Activated B cell treated with CpG ODN at 0.5 μM for 24 hours (primary cell): ENCODE results near the gene BCORL1. TPM values are rescaled to one million over a fixed set of nuclear protein-coding genes. Genes with fewer than 3 reads are reported as not detected.
A peak's percentile ranks its signal among the peaks of the same experiment; 100 is the strongest.

Source experiments
- ATAC-seq: fragments of 200-7000 bp; cut with Tn5 transposase; one replicate; pipeline ENCODE4 v1.10.0; 2021; ENCODE audit warnings: low read depth, mild to moderate bottlenecking, moderate library complexity
- CTCF ChIA-PET: fragments of 350-600 bp; sonication (Branson Sonifier 250); formaldehyde crosslinking; loops from one replicate; lab custom pipeline; 2021; ENCODE audit warnings: antibody characterized with exemption; lab: Charles Lee
- POLR2A ChIA-PET: fragments of 350-600 bp; sonication (Branson Sonifier 250); formaldehyde crosslinking; loops from one replicate; lab custom pipeline; 2021; ENCODE audit warnings: antibody characterized with exemption; lab: Charles Lee
- DNase-seq: peaks from one replicate; pipeline ENCODE4 v3.0.0; 2022
- H3K27ac Mint-ChIP-seq: one replicate; pipeline ENCODE4 v1.8.0; 2020; ENCODE audit warnings: mixed read lengths
- H3K27me3 Mint-ChIP-seq: one replicate; pipeline ENCODE4 v1.8.0; 2021; ENCODE audit warnings: mixed read lengths
- H3K36me3 Mint-ChIP-seq: one replicate; pipeline ENCODE4 v1.8.0; 2021; ENCODE audit warnings: low read depth, mixed read lengths
- H3K4me1 Mint-ChIP-seq: one replicate; pipeline ENCODE4 v1.8.0; 2021; ENCODE audit warnings: mixed read lengths
- H3K4me3 Mint-ChIP-seq: one replicate; pipeline ENCODE4 v1.8.0; 2020; ENCODE audit warnings: mild to moderate bottlenecking, mixed read lengths
- H3K9me3 Mint-ChIP-seq: one replicate; pipeline ENCODE4 v1.8.0; 2020; ENCODE audit warnings: mixed read lengths
- CTCF ChIP-seq: fragments of 200-600 bp; IDR thresholded peaks from one replicate; pipeline ENCODE4 v1.8.0; 2022; ENCODE audit warnings: antibody characterized with exemption, mild to moderate bottlenecking
- intact Hi-C: fragments of 100-400 bp; cut with micrococcal nuclease; formaldehyde crosslinking; loops from one replicate; pipeline ENCODE4 v1.15.1; 2024
- total RNA-seq: library from RNA; stranded (reverse); gene quantifications from 2 replicates; pipeline ENCODE4 v1.2.3, GENCODE V29; 2022

The BCORL1 gene
- total RNA-seq, 1 donor from 2014 or later: 8.0 TPM

DNA sequence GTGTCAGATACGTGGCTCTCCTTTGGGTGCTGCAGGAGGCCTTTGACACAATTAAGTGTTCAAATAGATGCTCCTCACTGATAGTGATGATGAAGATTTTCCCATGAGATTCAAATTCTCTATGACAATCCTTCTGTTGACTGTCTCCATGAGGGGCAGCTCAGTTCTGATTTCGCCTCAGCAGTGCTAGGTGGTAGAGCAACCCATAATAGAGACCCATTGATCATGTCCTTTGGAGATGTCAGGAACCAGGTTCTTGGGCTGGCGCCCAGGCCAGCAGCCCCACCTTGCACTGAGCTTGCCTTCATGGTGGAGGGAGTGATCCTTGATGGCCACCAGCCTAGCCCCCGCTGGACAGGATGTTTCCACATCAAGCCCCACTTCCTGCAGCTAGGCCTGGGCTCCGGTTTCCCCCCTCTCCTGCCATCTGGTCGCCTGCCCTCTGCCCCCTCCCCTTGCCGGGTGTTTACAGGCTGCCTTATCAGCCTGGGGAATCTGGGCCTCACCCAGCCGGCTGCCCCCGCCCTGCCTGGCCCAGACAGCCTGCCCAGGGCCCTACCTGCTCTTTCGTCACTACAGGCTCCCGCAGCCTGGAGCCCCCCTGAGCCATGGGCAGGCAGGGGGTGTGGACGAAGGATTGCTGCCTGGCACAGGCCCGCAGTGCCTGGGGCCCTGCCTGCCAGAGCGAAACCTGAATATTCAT, 115.2 kb downstream of the BCORL1 start:
- no peak for TF ChIP-seq CTCF
- Mint-ChIP-seq H3K27ac (no peak overlapping the region), H3K27me3 (no peaks in the 10 kb centered on the region), H3K4me1 (peaks cover 62% of the 10 kb centered on the region), H3K9me3 (no peaks in the 10 kb centered on the region), H3K4me3 (no peak overlapping the region), H3K36me3 (peaks cover 3% of the 10 kb centered on the region)
- POLR2A ChIA-PET: interaction anchor here (0.6 to 1.0 kb wide), 3 partner anchors 14 to 323 kb away, joined by 4 to 5 read pairs (median 4); no protein-coding TSS in a partner anchor
- CTCF ChIA-PET: interaction anchor here (2.3 kb wide), 1 partner anchor 17 kb away, joined by 7 read pairs; no protein-coding TSS in a partner anchor
- intact Hi-C loops: no loop called here
- no peak for DNase-seq
- ATAC-seq: no peak

DNA sequence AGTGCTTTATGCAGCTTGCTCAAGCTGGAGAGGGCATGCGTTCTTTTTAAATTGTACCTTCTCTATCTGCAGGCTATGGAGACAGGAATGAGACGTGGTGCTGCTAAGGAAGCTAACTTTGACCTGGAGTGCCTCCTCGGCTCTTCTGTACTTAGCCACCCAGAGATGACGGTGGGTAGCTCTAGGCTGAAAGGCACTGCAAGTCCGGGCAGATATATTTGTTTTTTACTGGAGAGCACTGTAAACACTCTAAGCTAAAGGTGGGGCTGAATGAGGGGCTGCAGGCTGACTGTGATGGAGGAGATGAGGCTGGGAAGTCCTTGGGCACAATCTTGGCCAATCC, 115.7 kb downstream of the BCORL1 start:
- ChIA-PET CTCF (interaction anchor here (2.3 kb wide), 1 partner anchor 18 kb away, joined by 7 read pairs; no protein-coding TSS in a partner anchor), POLR2A (interaction anchor here (0.6 to 1.0 kb wide), 2 partner anchors 14 to 324 kb away, joined by 4 read pairs; no protein-coding TSS in a partner anchor)
- Mint-ChIP-seq H3K27me3 (no peaks in the 10 kb centered on the region), H3K36me3 (peaks cover 3% of the 10 kb centered on the region), H3K4me1 (peaks cover 63% of the 10 kb centered on the region), H3K9me3 (no peaks in the 10 kb centered on the region), H3K4me3 (peak overlapping the region; percentile 28), H3K27ac (no peak overlapping the region)
- ATAC-seq: no peak
- TF ChIP-seq CTCF: no peak
- intact Hi-C loops: no loop called here
- DNase-seq: no peak

DNA sequence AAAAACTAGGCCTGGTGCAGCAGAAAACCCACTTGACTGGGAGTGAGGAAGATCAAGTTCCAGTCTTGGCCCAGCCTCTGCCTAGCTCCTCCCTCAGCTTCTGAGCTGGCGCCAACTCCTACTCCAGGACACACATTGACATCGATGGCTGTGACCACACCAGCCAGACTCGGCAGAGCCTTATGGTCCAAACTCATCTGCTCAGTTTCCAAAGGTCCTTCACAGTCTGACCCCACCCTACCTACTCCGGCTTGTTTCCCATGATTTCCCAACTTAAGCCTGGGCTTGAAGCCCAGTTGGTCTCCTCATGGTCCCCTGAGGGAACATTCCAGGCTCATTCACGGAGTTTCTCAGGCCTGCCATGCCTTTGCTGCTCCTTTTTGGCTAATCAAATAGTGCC, 117.7 kb downstream of the BCORL1 start:
- H3K4me1 Mint-ChIP-seq: peaks cover 63% of the 10 kb centered on the region
- no peak for ATAC-seq
- no peak overlapping the region for H3K4me3 Mint-ChIP-seq
- no peak for DNase-seq
- TF ChIP-seq CTCF: no peak
- intact Hi-C loops: no loop called here
- peak overlapping the region; percentile 18 for H3K27ac Mint-ChIP-seq
- no peaks in the 10 kb centered on the region for H3K9me3 Mint-ChIP-seq
- H3K27me3 Mint-ChIP-seq: no peaks in the 10 kb centered on the region
- POLR2A ChIA-PET: no interaction called here
- CTCF ChIA-PET: interaction anchor here (1.1 to 1.3 kb wide), 2 partner anchors 21 to 39 kb away, joined by 3 read pairs; no protein-coding TSS in a partner anchor
- H3K36me3 Mint-ChIP-seq: peaks cover 8% of the 10 kb centered on the region

DNA sequence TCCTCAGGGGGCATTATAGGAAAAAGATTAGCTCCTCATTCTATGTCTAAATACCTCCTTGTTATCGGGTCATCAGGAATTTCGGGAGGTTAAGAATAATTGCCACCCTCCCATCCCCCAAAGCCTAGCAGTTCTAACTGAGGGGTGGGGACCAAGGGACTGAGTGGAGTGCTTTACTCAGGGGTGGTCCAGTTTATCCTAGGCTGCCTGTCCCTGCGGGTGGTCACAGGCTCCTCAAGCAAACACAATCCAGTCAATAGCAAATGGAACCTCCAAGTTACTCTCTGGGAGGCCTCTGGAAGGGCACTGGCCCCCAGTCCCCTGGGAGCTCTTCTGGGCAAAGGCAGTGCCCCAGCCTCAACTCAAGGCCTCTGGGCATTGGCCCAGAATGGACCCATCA, 121.2 kb downstream of the BCORL1 start:
- intact Hi-C loops: no loop called here
- Mint-ChIP-seq H3K4me3 (no peak overlapping the region), H3K27me3 (no peaks in the 10 kb centered on the region), H3K9me3 (no peaks in the 10 kb centered on the region), H3K36me3 (peaks cover 14% of the 10 kb centered on the region), H3K27ac (no peak overlapping the region), H3K4me1 (peaks cover 73% of the 10 kb centered on the region)
- CTCF ChIA-PET: no interaction called here
- no peak for TF ChIP-seq CTCF
- DNase-seq: no peak
- no peak for ATAC-seq
- POLR2A ChIA-PET: interaction anchor here (0.8 kb wide), 1 partner anchor 19 kb away, joined by 3 read pairs; no protein-coding TSS in a partner anchor

DNA sequence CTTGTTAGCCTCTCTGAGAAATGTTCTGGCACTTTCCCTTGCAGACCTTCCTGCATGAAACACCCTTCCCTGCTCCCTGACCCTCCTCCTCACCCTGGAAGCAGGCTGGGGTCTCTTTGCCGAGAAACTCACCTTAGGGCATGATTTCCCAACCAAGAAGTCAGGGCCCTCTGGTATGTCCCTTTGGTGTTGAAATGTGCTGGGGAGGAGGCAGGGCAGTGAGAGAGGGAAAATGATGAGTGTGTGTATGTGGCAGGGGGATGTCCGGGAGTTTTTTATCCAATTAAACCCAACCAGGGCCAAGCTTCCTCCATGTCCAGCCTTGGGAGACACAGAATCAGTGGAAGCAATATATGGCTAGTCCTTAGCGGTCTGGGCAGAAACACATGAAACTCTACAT, 122.8 kb downstream of the BCORL1 start:
- intact Hi-C loops: loop anchor here (5.0 kb wide), 1 partner anchor 797 kb away; the partner anchor contains the start of gene ENOX2
- Mint-ChIP-seq H3K36me3 (peaks cover 14% of the 10 kb centered on the region), H3K4me3 (peak overlapping the region; percentile 32), H3K9me3 (no peaks in the 10 kb centered on the region), H3K27ac (peak overlapping the region; percentile 41), H3K4me1 (peaks cover 71% of the 10 kb centered on the region), H3K27me3 (no peaks in the 10 kb centered on the region)
- ATAC-seq (no peak), DNase-seq (no peak)
- no peak for TF ChIP-seq CTCF
- ChIA-PET CTCF (no interaction called here), POLR2A (no interaction called here)
